Fibroblast of lung (primary cell): ENCODE results near the gene BLVRB.

Experiments used
- CTCF ChIP-seq, 2 donors: IDR thresholded peaks in 1 of 2; conservative IDR thresholded peaks in 1 of 2; 1 replicate in 1 of 2; 2 replicates in 1 of 2; pipeline ENCODE4 v1.5.1; 2011 to 2012; ENCODE audit warnings: low read length in 2 of 2, control low read depth in 1 of 2, inconsistent platforms in 1 of 2, low read depth in 1 of 2, mild to moderate bottlenecking in 1 of 2
- EZH2 ChIP-seq: IDR thresholded peaks from 2 replicates; pipeline ENCODE4 v1.5.1; 2012; ENCODE audit warnings: low read length, control low read depth, mild to moderate bottlenecking; ENCODE audit errors: missing control alignments

DNA sequence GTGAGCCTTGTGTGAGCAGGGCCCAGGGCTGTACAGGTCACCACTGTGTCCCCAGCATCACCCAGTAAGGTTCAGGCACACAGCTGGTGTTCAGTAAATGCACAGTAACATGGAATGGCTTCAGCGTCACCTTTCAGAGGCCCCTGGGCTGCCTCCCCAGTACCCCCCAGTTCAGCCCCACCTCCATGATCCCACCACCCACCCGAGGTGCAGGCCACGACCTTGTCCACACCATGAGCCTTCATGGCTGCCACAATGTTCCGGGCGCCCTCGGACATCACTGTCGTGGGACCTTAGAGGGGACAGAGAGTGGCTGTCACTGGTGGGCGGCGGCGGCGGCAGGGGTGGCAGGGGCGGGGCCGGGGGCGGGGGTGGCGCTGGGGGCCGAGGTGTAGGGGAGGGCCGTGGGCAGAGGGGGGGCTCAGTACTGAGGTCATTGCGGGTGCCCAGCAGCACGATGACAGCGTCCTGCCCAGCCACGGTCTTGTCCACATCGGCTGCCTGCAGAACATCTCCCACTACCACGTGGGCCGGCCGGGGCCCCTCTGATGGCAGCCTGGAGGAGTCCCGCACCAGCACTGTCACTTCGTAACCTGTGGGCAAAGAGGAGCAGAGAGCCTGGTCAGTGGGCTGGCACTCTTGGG, 7.5 kb downstream of the BLVRB start:
- TF ChIP-seq CTCF (conservative IDR thresholded peaks at IDR 0.05 in 1 of 2, IDR thresholded peaks at IDR 0.05 in 1 of 2; ENCODE audit: low read depth in 1 of 2, low read length in 2 of 2) (no peak), EZH2 (no peak)
